GM18861 (cell line): ENCODE data around the gene HYAL3.
"Not testable (repeated sequence)": the region's sequence is repeated elsewhere in the genome, so short reads cannot be mapped to it uniquely, and the experiment has no call there.

Source experiments
- ATAC-seq: cut with Tn5 transposase; IDR thresholded peaks from one replicate; pipeline ENCODE4 v1.9.1; 2021; ENCODE audit not compliant: unreplicated experiment

HYAL3 gene

GRCh38 chr3:50293079-50293801, 6.0 kb downstream of the HYAL3 start:
- no peak for ATAC-seq

- peak; percentile 93 for ATAC-seq
These were observed 6.8 kb downstream of the HYAL3 start, which contains the start of gene IFRD2 for GRCh38 chr3:50292159-50293078. TSS of gene IFRD2 (minus strand) at chr3:50292429. CDS start at chr3:50292274, 155 bp downstream.

- no peak for ATAC-seq
These were observed 9.0 kb downstream of the HYAL3 start for GRCh38 chr3:50290161-50290641.

GRCh38 chr3:50289130-50289529, 10.1 kb downstream of the HYAL3 start:
- no peak for ATAC-seq

- no peak for ATAC-seq
These were observed 10.7 kb downstream of the HYAL3 start for GRCh38 chr3:50288387-50289007.

GRCh38 chr3:50287262-50287661, 11.9 kb downstream of the HYAL3 start:
- no peak for ATAC-seq

- ATAC-seq = no peak
These were observed 12.6 kb downstream of the HYAL3 start for GRCh38 chr3:50286322-50287227.

- ATAC-seq = not testable (repeated sequence)
These were observed 15.1 kb downstream of the HYAL3 start for GRCh38 chr3:50284121-50284520.

- no peak for ATAC-seq
These were observed 19.8 kb downstream of the HYAL3 start for GRCh38 chr3:50279255-50280016.

- no peak for ATAC-seq
These were observed 20.4 kb downstream of the HYAL3 start, which contains the start of gene LSMEM2 for GRCh38 chr3:50278880-50279224. TSS of gene LSMEM2 (plus strand) at chr3:50279087. CDS start at chr3:50279114, 27 bp downstream.

GRCh38 chr3:50278123-50278879, 20.9 kb downstream of the HYAL3 start:
- no peak for ATAC-seq

GRCh38 chr3:50276762-50277101, 22.5 kb downstream of the HYAL3 start:
- no peak for ATAC-seq

- ATAC-seq = no peak
These were observed 23.0 kb downstream of the HYAL3 start for GRCh38 chr3:50275996-50276761.

GRCh38 chr3:50275141-50275995, 23.8 kb downstream of the HYAL3 start:
- ATAC-seq = no peak

- no peak for ATAC-seq
These were observed 24.7 kb downstream of the HYAL3 start for GRCh38 chr3:50274371-50275104.

GRCh38 chr3:50273689-50274065, 25.5 kb downstream of the HYAL3 start:
- ATAC-seq = no peak
